Myocyte (in vitro differentiated cells): Measurements from ENCODE around the gene TNN. TPM values are rescaled to one million over a fixed set of nuclear protein-coding genes. Genes with fewer than 3 reads are reported as not detected.

Experiments used
- DNase-seq: peaks from one replicate; pipeline ENCODE4 v3.0.0-alpha.2; 2012; ENCODE audit warnings: low read depth
- total RNA-seq: library from RNA; depleted of rRNA; stranded (reverse); fragments of >200 nt; gene quantifications from 2 replicates; pipeline ENCODE4 v1.2.3, GENCODE V29; 2014

Gene TNN
- total RNA-seq, 1 donor from 2014 or later, result not detected

DNA sequence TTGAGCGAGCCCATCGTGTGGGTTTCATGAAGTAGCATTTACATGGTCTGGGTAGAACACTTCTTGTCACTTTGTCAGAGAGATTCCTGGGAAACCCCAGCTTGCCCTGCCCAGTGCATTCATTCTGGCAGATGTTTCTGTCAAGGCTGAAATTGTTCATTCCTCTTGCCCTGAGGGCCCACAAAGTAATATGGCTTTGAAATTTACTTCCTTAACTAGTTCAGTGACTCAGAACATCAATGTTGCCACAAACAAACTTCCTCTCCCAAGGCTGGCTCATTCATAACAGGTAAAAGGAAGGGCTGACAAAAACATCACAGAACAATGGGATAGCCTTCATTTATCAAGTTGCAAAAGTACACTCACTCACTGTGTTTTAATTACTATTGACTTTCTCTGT is 129.9 kb downstream of the TNN start:
- no peak for DNase-seq

Other genes with a start within 250 kb of the TNN start
- 107 and 128 TPM in 2 replicates for gene CACYBP, start 67.9 kb upstream of the TNN start, total RNA-seq
- gene MRPS14, start 44.4 kb upstream of the TNN start, total RNA-seq, result 17.7 and 19.1 TPM in 2 replicates
- not detected in 2 replicates for gene KIAA0040, start 124.9 kb downstream of the TNN start, total RNA-seq